HG03280 (cell line): Measurements from ENCODE around the gene CTSG.
"Not testable (repeated sequence)": the region's sequence is repeated elsewhere in the genome, so short reads cannot be mapped to it uniquely, and the experiment has no call there.

Experiments
- ATAC-seq: cut with Tn5 transposase; IDR thresholded peaks from one replicate; pipeline ENCODE4 v1.9.1; 2021; ENCODE audit warnings: mild to moderate bottlenecking, moderate library complexity; ENCODE audit not compliant: unreplicated experiment

Gene CTSG

GRCh38 chr14:24576182-24576581 lies at the start of gene CTSG:
CTSG (minus strand) TSS chr14:24576250; CDS start chr14:24576223, 27 bp downstream.
- ATAC-seq, result no peak

GRCh38 chr14:24613747-24614146 lies 37.7 kb upstream of the CTSG start:
- no peak for ATAC-seq

GRCh38 chr14:24613241-24613640 lies 37.2 kb upstream of the CTSG start:
- ATAC-seq, result no peak

GRCh38 chr14:24612196-24612595 lies 36.1 kb upstream of the CTSG start:
- ATAC-seq, result no peak

- peak; percentile 39 for ATAC-seq
Observed at GRCh38 chr14:24609655-24610344, 33.8 kb upstream of the CTSG start, which contains the start of gene GZMH. GZMH (minus strand) TSS chr14:24609685; CDS start chr14:24609613, 72 bp downstream.

- ATAC-seq, result no peak
Observed at GRCh38 chr14:24607635-24608514, 31.8 kb upstream of the CTSG start.

- ATAC-seq, result no peak
Observed at GRCh38 chr14:24607081-24607480, 31.0 kb upstream of the CTSG start.

GRCh38 chr14:24606297-24606696 lies 30.2 kb upstream of the CTSG start:
- ATAC-seq, result no peak

- ATAC-seq, result peak; percentile 86
Observed at GRCh38 chr14:24605435-24606190, 29.6 kb upstream of the CTSG start.

GRCh38 chr14:24597403-24597802 lies 21.4 kb upstream of the CTSG start:
- no peak for ATAC-seq

GRCh38 chr14:24595073-24595808 lies 19.2 kb upstream of the CTSG start:
- no peak for ATAC-seq

- not testable (repeated sequence) for ATAC-seq
Observed at GRCh38 chr14:24591004-24591403, 15.0 kb upstream of the CTSG start.

- not testable (repeated sequence) for ATAC-seq
Observed at GRCh38 chr14:24584402-24584801, 8.4 kb upstream of the CTSG start.

GRCh38 chr14:24578558-24578957 lies 2.5 kb upstream of the CTSG start:
- ATAC-seq, result no peak

- ATAC-seq, result no peak
Observed at GRCh38 chr14:24576771-24577170, 721 bp upstream of the CTSG start.

GRCh38 chr14:24574206-24574774 lies 1.8 kb downstream of the CTSG start:
- no peak for ATAC-seq

- ATAC-seq, result no peak
Observed at GRCh38 chr14:24566318-24566717, 9.7 kb downstream of the CTSG start.

GRCh38 chr14:24565766-24566165 lies 10.3 kb downstream of the CTSG start:
- ATAC-seq, result no peak

- ATAC-seq, result no peak
Observed at GRCh38 chr14:24563505-24563904, 12.5 kb downstream of the CTSG start.

- ATAC-seq, result no peak
Observed at GRCh38 chr14:24556756-24557155, 19.3 kb downstream of the CTSG start.
